ENCODE results near the gene RGS7. TPM values are rescaled to one million over a fixed set of nuclear protein-coding genes. Genes with fewer than 3 reads are reported as not detected.

RGS7 gene
- total and polyA plus RNA-seq, 2 of the 4 experiments (the other 2 are of a cell fraction): 0.58 to 0.72 TPM

- Histone ChIP-seq H3K9me1 (ENCODE audit: insufficient read depth, low read length) (no peaks in the 10 kb centered on the region), H3K14ac (replicated peaks; ENCODE audit: low read depth, low read length) (no peak overlapping the region), H3K18ac (ENCODE audit: low read depth, low read length) (no peak overlapping the region), H4K5ac (ENCODE audit: low read depth, low read length) (no peak overlapping the region), H2AK5ac (ENCODE audit: low read depth, low read length) (no peak overlapping the region), H3K4me2 (ENCODE audit: low read depth, low read length) (no peak overlapping the region), H3K27me3 (ENCODE audit: control insufficient read depth, insufficient read depth, low read length) (no peaks in the 10 kb centered on the region), H3K36me3 (ENCODE audit: control insufficient read depth, insufficient read depth, low read length) (no peaks in the 10 kb centered on the region), H3K9ac (ENCODE audit: low read depth, low read length) (no peak overlapping the region), H2BK20ac (ENCODE audit: low read depth, low read length) (no peak overlapping the region), H2AK9ac (replicated peaks; ENCODE audit: low read depth, low read length, poor library complexity) (no peak overlapping the region), H3K56ac (ENCODE audit: extremely low read depth, insufficient read depth, low read length) (no peak overlapping the region), H4K91ac (ENCODE audit: insufficient read depth, low read depth, low read length) (no peak overlapping the region), H3K27ac (ENCODE audit: insufficient read depth, low read length) (no peak overlapping the region), H3K4me3 (ENCODE audit: insufficient read depth, low read depth, low read length) (no peak overlapping the region), H4K20me1 (ENCODE audit: insufficient read depth, low read length) (no peaks in the 10 kb centered on the region), H3K9me3 (ENCODE audit: control insufficient read depth, insufficient read depth, low read length) (no peaks in the 10 kb centered on the region), H2BK15ac (ENCODE audit: low read depth, low read length) (no peak overlapping the region), H3K4me1 (ENCODE audit: control insufficient read depth, insufficient read depth, low read length) (no peaks in the 10 kb centered on the region), H2BK120ac (ENCODE audit: low read depth, low read length) (no peak overlapping the region), H3K79me1 (ENCODE audit: low read depth in 1 of 2, low read length in 2 of 2) (no peaks in the 10 kb centered on the region), H2BK5ac (ENCODE audit: low read depth, low read length, poor library complexity, severe bottlenecking) (no peak overlapping the region), H2AFZ (replicated peaks; ENCODE audit: low read length, poor library complexity) (no peak overlapping the region), H3K4ac (ENCODE audit: low read depth, low read length) (no peak overlapping the region), H3K23ac (ENCODE audit: low read depth, low read length) (no peak overlapping the region), H4K8ac (ENCODE audit: low read depth in 2 of 2, low read length in 2 of 2) (no peak overlapping the region)
- intact Hi-C loops (cut with micrococcal nuclease) (no loop called here), dilution Hi-C loops (cut with HindIII; ENCODE audit: low sequenced_read_pairs, unreplicated experiment) (no loop called here), in situ Hi-C loops (cut with MboI; ENCODE audit: low sequenced_read_pairs) (no loop called here)
- no CpG with 5 or more reads among the region's 3 CpGs for WGBS, 2 experiments (ENCODE audit: extremely low coverage in 2 of 2, insufficient read length in 1 of 2)
- no TSS peak for BruUV-seq (replicated peaks)
- DNase-seq (no peak), ATAC-seq (ENCODE audit: low read depth) (no peak)
- CTCF ChIA-PET: interaction anchor here (0.6 to 1.6 kb wide), 2 partner anchors 8 to 12 kb away, joined by 3 to 4 read pairs; no protein-coding TSS in a partner anchor
- TF ChIP-seq RCOR1 (IDR thresholded peaks at IDR 0.05; ENCODE audit: insufficient replicate concordance, low read length): no peak
- TF ChIP-seq RFX5 (IDR thresholded peaks at IDR 0.05; ENCODE audit: low read depth, low read length): no peak
- no peak for TF ChIP-seq NFE2L2 (IDR thresholded peaks at IDR 0.05; ENCODE audit: low read depth, low read length)
- no peak for TF ChIP-seq CHD1 (IDR thresholded peaks at IDR 0.05; ENCODE audit: low read depth, low read length)
- no peak for TF ChIP-seq MAZ (IDR thresholded peaks at IDR 0.05; ENCODE audit: borderline replicate concordance, low read depth, low read length)
- TF ChIP-seq USF2 (IDR thresholded peaks at IDR 0.05; ENCODE audit: low read depth, low read length): no peak
- TF ChIP-seq MXI1 (IDR thresholded peaks at IDR 0.05; ENCODE audit: borderline replicate concordance, low read depth, low read length): no peak
- no peak for TF ChIP-seq SMC3 (IDR thresholded peaks at IDR 0.05; ENCODE audit: low read depth, low read length)
- TF ChIP-seq FOS (IDR thresholded peaks at IDR 0.05; ENCODE audit: low read depth, low read length): no peak
- no peak for TF ChIP-seq BHLHE40 (IDR thresholded peaks at IDR 0.05; ENCODE audit: low read depth, low read length)
- TF ChIP-seq MAFK (IDR thresholded peaks at IDR 0.05; ENCODE audit: low read depth, low read length): no peak
- no peak for TF ChIP-seq CTCF (conservative IDR thresholded peaks at IDR 0.05; ENCODE audit: low read depth, low read length)
- POLR2A ChIA-PET (ENCODE audit: unreplicated experiment): interaction anchor here (0.5 kb wide), 1 partner anchor 18 kb away, joined by 3 read pairs; no protein-coding TSS in a partner anchor
Measured at GRCh38 chr1:240829487-240829886, 527.5 kb downstream of the RGS7 start.

Measured in IMR-90 (cell line).